GM12864 (cell line): ENCODE results near the gene MRPL19.
"Not testable (repeated sequence)": the region's sequence is repeated elsewhere in the genome, so short reads cannot be mapped to it uniquely, and the experiment has no call there.

Source experiments
- DNase-seq: peaks from one replicate; pipeline ENCODE4 v3.0.0-alpha.2; 2011; ENCODE audit warnings: low read depth
- H3K4me3 ChIP-seq: 2 replicates; pipeline ENCODE4 v1.5.1; 2011; ENCODE audit warnings: mild to moderate bottlenecking, low read depth, low read length, control low read depth
- CTCF ChIP-seq: IDR thresholded peaks from 2 replicates; pipeline ENCODE4 v1.5.1; 2011; ENCODE audit warnings: low read depth, mild to moderate bottlenecking, moderate library complexity, low read length, control low read depth, inconsistent platforms; ENCODE audit errors: missing control alignments

Gene MRPL19

GRCh38 chr2:75656563-75656962 is 10.0 kb downstream of the MRPL19 start:
- no peak overlapping the region for H3K4me3 ChIP-seq
- no peak for DNase-seq
- no peak for TF ChIP-seq CTCF

GRCh38 chr2:75657798-75658197 is 11.2 kb downstream of the MRPL19 start:
- no peak overlapping the region for H3K4me3 ChIP-seq
- no peak for DNase-seq
- no peak for TF ChIP-seq CTCF

- TF ChIP-seq CTCF, result no peak
- DNase-seq, result no peak
- no peak overlapping the region for H3K4me3 ChIP-seq
These were observed 20.3 kb downstream of the MRPL19 start for GRCh38 chr2:75666911-75667310.

GRCh38 chr2:75667884-75668283 is 21.3 kb downstream of the MRPL19 start:
- TF ChIP-seq CTCF, result no peak
- no peak overlapping the region for H3K4me3 ChIP-seq
- DNase-seq, result no peak

GRCh38 chr2:75675423-75675822 is 28.8 kb downstream of the MRPL19 start:
- not testable (repeated sequence) for DNase-seq

GRCh38 chr2:75675908-75676307 is 29.3 kb downstream of the MRPL19 start:
- TF ChIP-seq CTCF, result no peak

More at GRCh38 chr2:75675423-75675822, 28.8 kb downstream of the MRPL19 start:
- H3K4me3 ChIP-seq, result not testable (repeated sequence)

GRCh38 chr2:75676464-75676863 is 29.9 kb downstream of the MRPL19 start:
- no peak overlapping the region for H3K4me3 ChIP-seq
- TF ChIP-seq CTCF, result no peak
- DNase-seq, result no peak

More at GRCh38 chr2:75675908-75676307, 29.3 kb downstream of the MRPL19 start:
- H3K4me3 ChIP-seq, result no peak overlapping the region
- no peak for DNase-seq

- H3K4me3 ChIP-seq, result no peak overlapping the region
- DNase-seq, result no peak
- no peak for TF ChIP-seq CTCF
These were observed 33.0 kb downstream of the MRPL19 start for GRCh38 chr2:75679556-75679955.
